ENCODE results near the gene INTU.

GRCh38 chr4:127609484-127609883, 23.3 kb upstream of the INTU start:
- TF ChIP-seq CTCF (IDR thresholded peaks at IDR 0.05; ENCODE audit: low read depth, low read length) = no peak
- TF ChIP-seq EZH2phosphoT487 (IDR thresholded peaks at IDR 0.05; ENCODE audit: low read depth) = no peak

All from OCI-LY3 (cell line).